SK-N-SH (cell line): ENCODE measurements around the gene OSBPL8.

Source experiments
- CTCF ChIP-seq: fragments of 200-600 bp; sonication (generic); IDR thresholded peaks from 2 replicates; pipeline ENCODE4 v1.6.1; 2017; ENCODE audit warnings: antibody characterized with exemption, mild to moderate bottlenecking, moderate library complexity
- FOXM1 ChIP-seq: IDR thresholded peaks from 2 replicates; pipeline ENCODE4 v1.4.0; 2012; ENCODE audit warnings: low read depth, mild to moderate bottlenecking
- POLR2AphosphoS5 ChIP-seq: IDR thresholded peaks from 2 replicates; pipeline ENCODE4 v1.6.1; 2012; ENCODE audit warnings: low read depth, low read length
- RAD21 ChIP-seq: IDR thresholded peaks from 2 replicates; pipeline ENCODE4 v1.6.1; 2012; ENCODE audit warnings: mild to moderate bottlenecking, low read length
- REST ChIP-seq: IDR thresholded peaks from 2 replicates; pipeline ENCODE4 v1.6.1; 2012; ENCODE audit warnings: mild to moderate bottlenecking, low read depth, low read length, moderate library complexity

- peak; percentile 88 for TF ChIP-seq CTCF
- no peak for TF ChIP-seq FOXM1
- TF ChIP-seq REST, result no peak
- TF ChIP-seq RAD21, result peak; percentile 83
- no peak for TF ChIP-seq POLR2AphosphoS5
Measured at GRCh38 chr12:76586764-76587395, 27.3 kb upstream of the OSBPL8 start.
